Endodermal cell (in vitro differentiated cells): ENCODE data around the gene TLX1. TPM values are rescaled to one million over a fixed set of nuclear protein-coding genes. Genes with fewer than 3 reads are reported as not detected.
A peak's percentile ranks its signal among the peaks of the same experiment; 100 is the strongest.

Experiments used
- DNase-seq: peaks from one replicate; pipeline ENCODE4 v3.0.0-alpha.2; 2017
- H3K27ac ChIP-seq: 2 replicates; pipeline ENCODE4 v1.5.1; 2013; ENCODE audit warnings: mild to moderate bottlenecking, low read depth, low read length, moderate library complexity
- H3K27me3 ChIP-seq: 2 replicates; pipeline ENCODE4 v1.6.1; 2013; ENCODE audit warnings: mild to moderate bottlenecking, low read length, moderate library complexity; ENCODE audit not compliant: insufficient read depth, control insufficient read depth, poor library complexity, severe bottlenecking
- H3K36me3 ChIP-seq: 2 replicates; pipeline ENCODE4 v1.7.0; 2013; ENCODE audit warnings: mild to moderate bottlenecking, low read length, moderate library complexity; ENCODE audit not compliant: control insufficient read depth, insufficient read depth
- H3K4me1 ChIP-seq: one replicate; pipeline ENCODE4 v1.7.0; 2013; ENCODE audit warnings: low read length; ENCODE audit not compliant: control insufficient read depth, insufficient read depth
- H3K4me3 ChIP-seq: 2 replicates; pipeline ENCODE4 v1.5.1; 2013; ENCODE audit warnings: mild to moderate bottlenecking, low read length, moderate library complexity
- H3K9ac ChIP-seq: 2 replicates; pipeline ENCODE4 v1.6.1; 2013; ENCODE audit warnings: mild to moderate bottlenecking, low read length, moderate library complexity; ENCODE audit not compliant: poor library complexity, severe bottlenecking; ENCODE audit errors: extremely low read depth
- H3K9me3 ChIP-seq: 2 replicates; pipeline ENCODE4 v1.6.1; 2013; ENCODE audit warnings: mild to moderate bottlenecking, low read length, moderate library complexity; ENCODE audit not compliant: control insufficient read depth
- H3K27ac Mint-ChIP-seq: 2 replicates; pipeline ENCODE4 v1.8.0; 2020; ENCODE audit warnings: mixed read lengths
- H3K27me3 Mint-ChIP-seq: 2 replicates; pipeline ENCODE4 v1.8.0; 2021; ENCODE audit warnings: mild to moderate bottlenecking, mixed read lengths; ENCODE audit not compliant: insufficient read depth
- H3K36me3 Mint-ChIP-seq: 2 replicates; pipeline ENCODE4 v1.8.0; 2020; ENCODE audit warnings: low read depth, mixed read lengths
- H3K4me1 Mint-ChIP-seq: 2 replicates; pipeline ENCODE4 v1.8.0; 2020; ENCODE audit warnings: mixed read lengths
- H3K4me3 Mint-ChIP-seq: 2 replicates; pipeline ENCODE4 v1.8.0; 2020; ENCODE audit warnings: mild to moderate bottlenecking, moderate library complexity, mixed read lengths
- H3K9me3 Mint-ChIP-seq: 2 replicates; pipeline ENCODE4 v1.8.0; 2020; ENCODE audit warnings: mild to moderate bottlenecking, mixed read lengths
- WGBS, 2 experiments: methylation state at CpG; one replicate each; pipeline versions ENCODE4 v1.1.5 to v1.1.7; 2013; ENCODE audit warnings: missing lambda C conversion rate in 2 of 2, mixed read lengths in 1 of 2; ENCODE audit not compliant: insufficient coverage in 1 of 2, insufficient read length in 1 of 2; 5-methylcytosine and 5-hydroxymethylcytosine counted together
- total RNA-seq, 2 donors: library from RNA; stranded (reverse); fragmentation: NEBNext Ultra II Directional in 1 of 2; extraction: Animal tissue kit (Norgen Biotek cat#: 25700) in 1 of 2; gene quantifications; 2 replicates in 1 of 2; 3 replicates in 1 of 2; pipeline ENCODE4 v1.2.1, GENCODE V29; 2021
- TF ChIP-seq, protein P1 (sequence below): fragments of 200-600 bp; sonication (generic); conservative IDR thresholded peaks from 2 replicates; pipeline ENCODE4 v1.5.0; 2021; ENCODE audit warnings: antibody characterized with exemption, mild to moderate bottlenecking

The TLX1 gene
- total RNA-seq, 2 donors from 2014 or later: not detected

DNA sequence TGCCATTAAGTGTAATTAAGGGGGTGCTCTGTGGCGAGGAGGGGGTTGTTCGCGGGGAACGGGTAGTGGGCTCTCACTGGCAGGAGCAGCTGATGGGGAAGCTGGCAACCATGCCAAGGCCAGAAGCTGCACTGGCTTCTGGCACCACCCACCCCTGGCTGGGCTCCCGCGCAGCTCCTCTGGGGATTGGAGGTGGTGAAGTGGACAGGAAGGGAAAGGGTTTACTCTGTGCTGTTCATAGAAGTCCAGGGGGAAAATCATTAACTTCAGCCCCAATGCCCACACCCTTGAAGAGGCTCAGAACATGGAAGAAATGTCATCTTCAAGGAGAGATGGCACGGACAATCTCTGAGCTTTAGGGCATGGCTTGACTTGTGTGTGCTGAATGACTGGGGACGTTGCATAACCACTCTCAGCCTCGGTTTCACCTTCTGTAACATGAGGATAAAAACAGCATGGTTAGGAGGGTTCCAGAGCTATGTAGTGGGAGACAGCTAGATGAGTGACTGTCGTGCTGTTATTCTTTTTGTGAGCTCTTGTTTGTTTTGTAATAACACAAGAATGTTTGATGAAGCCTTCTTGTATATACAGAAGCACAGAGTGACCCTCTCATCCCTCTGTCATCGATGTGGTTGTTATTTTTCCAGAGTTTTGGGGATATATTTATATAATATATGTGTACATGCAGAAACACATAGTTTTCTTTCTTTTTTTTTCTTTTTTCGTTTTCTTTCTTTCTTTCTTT is 39.4 kb upstream of the TLX1 start:
- no peaks in the 10 kb centered on the region for H3K9me3 ChIP-seq
- Mint-ChIP-seq H3K4me1 (peaks cover 5% of the 10 kb centered on the region), H3K27ac (no peak overlapping the region), H3K36me3 (no peaks in the 10 kb centered on the region), H3K27me3 (peaks cover 44% of the 10 kb centered on the region), H3K4me3 (no peak overlapping the region), H3K9me3 (no peaks in the 10 kb centered on the region)
- no peak for DNase-seq
- H3K27me3 ChIP-seq: peaks cover 45% of the 10 kb centered on the region
- H3K4me1 ChIP-seq: peaks cover 2% of the 10 kb centered on the region
- no peaks in the 10 kb centered on the region for H3K36me3 ChIP-seq
- no peak overlapping the region for H3K27ac ChIP-seq
- no peak overlapping the region for H3K4me3 ChIP-seq
- 68 to 85% methylated on average over 4 to 11 of the region's 12 CpGs for WGBS, 2 experiments
- no peak overlapping the region for H3K9ac ChIP-seq
- TF ChIP-seq, protein P1, sequence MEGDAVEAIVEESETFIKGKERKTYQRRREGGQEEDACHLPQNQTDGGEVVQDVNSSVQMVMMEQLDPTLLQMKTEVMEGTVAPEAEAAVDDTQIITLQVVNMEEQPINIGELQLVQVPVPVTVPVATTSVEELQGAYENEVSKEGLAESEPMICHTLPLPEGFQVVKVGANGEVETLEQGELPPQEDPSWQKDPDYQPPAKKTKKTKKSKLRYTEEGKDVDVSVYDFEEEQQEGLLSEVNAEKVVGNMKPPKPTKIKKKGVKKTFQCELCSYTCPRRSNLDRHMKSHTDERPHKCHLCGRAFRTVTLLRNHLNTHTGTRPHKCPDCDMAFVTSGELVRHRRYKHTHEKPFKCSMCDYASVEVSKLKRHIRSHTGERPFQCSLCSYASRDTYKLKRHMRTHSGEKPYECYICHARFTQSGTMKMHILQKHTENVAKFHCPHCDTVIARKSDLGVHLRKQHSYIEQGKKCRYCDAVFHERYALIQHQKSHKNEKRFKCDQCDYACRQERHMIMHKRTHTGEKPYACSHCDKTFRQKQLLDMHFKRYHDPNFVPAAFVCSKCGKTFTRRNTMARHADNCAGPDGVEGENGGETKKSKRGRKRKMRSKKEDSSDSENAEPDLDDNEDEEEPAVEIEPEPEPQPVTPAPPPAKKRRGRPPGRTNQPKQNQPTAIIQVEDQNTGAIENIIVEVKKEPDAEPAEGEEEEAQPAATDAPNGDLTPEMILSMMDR: no peak

DNA sequence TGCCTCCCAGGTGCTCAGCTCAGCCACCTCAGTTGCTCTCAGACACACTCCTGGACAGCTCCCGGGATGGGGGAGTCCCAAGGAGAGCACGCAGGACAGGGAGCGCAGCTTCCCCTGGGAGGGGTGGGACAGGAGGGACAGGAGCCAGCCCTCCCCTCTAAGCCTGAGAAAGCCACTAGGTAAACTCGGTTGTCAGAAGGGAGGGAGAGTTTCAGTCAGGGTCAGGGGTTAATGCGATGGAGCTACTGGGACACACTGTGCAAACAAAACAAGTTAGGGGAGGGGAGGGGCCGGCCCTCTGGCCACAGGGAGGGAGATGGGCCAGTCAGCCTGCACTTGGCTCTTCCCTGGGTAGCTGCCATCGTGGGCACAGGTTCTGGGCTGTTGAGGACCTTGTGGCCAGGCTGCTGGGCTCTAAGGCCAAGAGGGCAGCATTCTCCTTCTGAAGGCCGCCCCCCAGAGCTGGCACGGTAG is 38.2 kb upstream of the TLX1 start:
- peaks cover 44% of the 10 kb centered on the region for H3K27me3 Mint-ChIP-seq
- Histone ChIP-seq H3K9ac (no peak overlapping the region), H3K27ac (no peak overlapping the region), H3K4me3 (no peak overlapping the region), H3K9me3 (no peaks in the 10 kb centered on the region), H3K36me3 (no peaks in the 10 kb centered on the region), H3K27me3 (peaks cover 51% of the 10 kb centered on the region), H3K4me1 (peaks cover 2% of the 10 kb centered on the region)
- H3K4me3 Mint-ChIP-seq: no peak overlapping the region
- peaks cover 5% of the 10 kb centered on the region for H3K4me1 Mint-ChIP-seq
- H3K27ac Mint-ChIP-seq: no peak overlapping the region
- H3K36me3 Mint-ChIP-seq: no peaks in the 10 kb centered on the region
- TF ChIP-seq, protein P1: no peak
- no peaks in the 10 kb centered on the region for H3K9me3 Mint-ChIP-seq
- peak; percentile 57 for DNase-seq
- 48 to 56% methylated on average over 4 to 9 of the region's 9 CpGs for WGBS, 2 experiments

DNA sequence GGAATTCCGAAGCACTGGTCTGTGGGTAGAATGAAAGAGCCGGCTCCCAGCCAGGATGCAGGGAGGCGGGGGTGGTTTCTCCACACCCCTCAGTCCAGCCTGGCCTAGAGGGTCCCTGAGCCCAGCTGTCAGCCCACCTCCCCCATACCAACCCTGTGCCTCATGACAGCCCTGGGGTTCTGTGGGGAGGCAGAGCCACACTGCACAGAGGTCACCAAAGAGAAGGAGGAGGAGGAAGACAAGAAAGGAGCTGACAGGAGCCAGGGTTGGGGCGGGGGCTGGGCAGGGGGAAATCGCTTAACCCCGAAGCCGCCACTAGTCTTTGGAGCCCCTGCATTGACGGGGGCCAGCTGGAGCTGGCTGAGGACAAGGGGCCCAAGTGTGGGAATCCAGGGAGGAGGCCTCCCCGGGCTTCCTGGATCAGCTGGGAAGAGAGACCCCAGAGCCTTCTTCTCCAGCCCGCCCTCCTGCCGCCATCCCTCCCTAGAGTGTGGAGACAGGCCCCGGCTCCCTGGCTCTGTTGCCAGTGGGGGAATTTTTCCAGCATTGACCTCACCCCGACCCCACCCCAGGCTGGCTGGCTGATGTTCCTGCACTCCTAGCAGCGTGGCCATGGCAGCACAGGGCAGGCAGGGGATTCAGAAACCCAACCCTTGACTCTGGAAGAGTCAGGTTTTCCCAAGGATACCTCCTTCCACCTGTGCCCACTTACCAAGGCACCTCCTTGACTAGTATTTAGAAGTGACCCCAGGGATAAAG is 36.8 kb upstream of the TLX1 start:
- no peaks in the 10 kb centered on the region for H3K36me3 ChIP-seq
- peaks cover 2% of the 10 kb centered on the region for H3K4me1 ChIP-seq
- H3K27ac ChIP-seq: no peak overlapping the region
- Mint-ChIP-seq H3K9me3 (no peaks in the 10 kb centered on the region), H3K4me3 (no peak overlapping the region), H3K36me3 (no peaks in the 10 kb centered on the region), H3K27me3 (peaks cover 41% of the 10 kb centered on the region), H3K4me1 (peaks cover 5% of the 10 kb centered on the region), H3K27ac (no peak overlapping the region)
- peaks cover 44% of the 10 kb centered on the region for H3K27me3 ChIP-seq
- no peak overlapping the region for H3K9ac ChIP-seq
- no peak overlapping the region for H3K4me3 ChIP-seq
- TF ChIP-seq, protein P1: no peak
- 57 to 82% methylated on average over 5 to 14 of the region's 14 CpGs for WGBS, 2 experiments
- no peaks in the 10 kb centered on the region for H3K9me3 ChIP-seq
- DNase-seq: peak; percentile 52
